Omental fat pad (tissue), 4 donors: ENCODE results near the gene RRAS2. TPM values are rescaled to one million over a fixed set of nuclear protein-coding genes. Genes with fewer than 3 reads are reported as not detected.

Experiments used
- ATAC-seq: fragments of 150-250 bp; one replicate; pipeline ENCODE4 v1.9.1; 2016; ENCODE audit warnings: mild to moderate bottlenecking, moderate library complexity; ENCODE audit not compliant: low FRiP score
- DNase-seq: peaks from one replicate; pipeline ENCODE4 v3.0.0-alpha.2; 2019; ENCODE audit warnings: low spot score
- total RNA-seq, 4 donors: library from RNA; depleted of rRNA; stranded (reverse); fragments of >200 nt; gene quantifications; one replicate each; pipeline ENCODE4 v1.1.0, GENCODE V29; 2016
- TF ChIP-seq, protein P1 (sequence below), 3 donors: fragments of 450-650 bp; IDR thresholded peaks; one replicate each; pipeline ENCODE4 v1.5.1; 2016 to 2017; ENCODE audit warnings: antibody characterized with exemption in 3 of 3, mild to moderate bottlenecking in 3 of 3, moderate library complexity in 2 of 3

The RRAS2 gene
- total RNA-seq, 4 donors from 2014 or later: 33.9 to 80.3 (median 70.7) TPM

GRCh38 chr11:14309425-14310192 is 49.4 kb downstream of the RRAS2 start:
- no peak for DNase-seq
- TF ChIP-seq, protein P1, sequence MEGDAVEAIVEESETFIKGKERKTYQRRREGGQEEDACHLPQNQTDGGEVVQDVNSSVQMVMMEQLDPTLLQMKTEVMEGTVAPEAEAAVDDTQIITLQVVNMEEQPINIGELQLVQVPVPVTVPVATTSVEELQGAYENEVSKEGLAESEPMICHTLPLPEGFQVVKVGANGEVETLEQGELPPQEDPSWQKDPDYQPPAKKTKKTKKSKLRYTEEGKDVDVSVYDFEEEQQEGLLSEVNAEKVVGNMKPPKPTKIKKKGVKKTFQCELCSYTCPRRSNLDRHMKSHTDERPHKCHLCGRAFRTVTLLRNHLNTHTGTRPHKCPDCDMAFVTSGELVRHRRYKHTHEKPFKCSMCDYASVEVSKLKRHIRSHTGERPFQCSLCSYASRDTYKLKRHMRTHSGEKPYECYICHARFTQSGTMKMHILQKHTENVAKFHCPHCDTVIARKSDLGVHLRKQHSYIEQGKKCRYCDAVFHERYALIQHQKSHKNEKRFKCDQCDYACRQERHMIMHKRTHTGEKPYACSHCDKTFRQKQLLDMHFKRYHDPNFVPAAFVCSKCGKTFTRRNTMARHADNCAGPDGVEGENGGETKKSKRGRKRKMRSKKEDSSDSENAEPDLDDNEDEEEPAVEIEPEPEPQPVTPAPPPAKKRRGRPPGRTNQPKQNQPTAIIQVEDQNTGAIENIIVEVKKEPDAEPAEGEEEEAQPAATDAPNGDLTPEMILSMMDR (IDR thresholded peaks at IDR 0.05): no peak
- ATAC-seq: no peak

DNA sequence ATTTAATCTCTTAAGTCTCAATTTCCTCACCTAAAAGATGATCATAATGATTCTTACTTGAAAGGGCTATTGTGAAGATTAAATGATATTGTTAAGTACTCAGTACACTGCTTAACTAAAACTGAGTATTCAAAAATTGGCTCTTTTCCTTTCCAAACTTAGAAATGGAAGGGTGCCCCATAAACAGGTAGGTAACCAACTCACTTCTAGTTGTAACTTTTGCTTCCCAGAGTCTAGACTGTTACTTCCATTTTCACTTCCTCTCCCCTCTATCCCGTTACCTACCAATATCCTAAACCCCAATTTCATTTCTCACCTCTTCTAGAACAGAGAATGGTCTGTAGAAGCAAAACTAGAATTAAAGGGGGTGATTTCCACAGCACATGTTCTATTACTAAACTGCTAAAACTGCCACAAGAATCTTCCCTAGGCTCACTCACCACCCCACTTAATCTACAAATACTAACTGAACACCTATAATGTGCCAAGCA is 50.0 kb downstream of the RRAS2 start:
- TF ChIP-seq, protein P1 (IDR thresholded peaks at IDR 0.05): no peak
- DNase-seq (no peak), ATAC-seq (no peak)

- no peak for DNase-seq
- ATAC-seq: peak; percentile 50
- TF ChIP-seq, protein P1 (IDR thresholded peaks at IDR 0.05): no peak
Observed at GRCh38 chr11:14308114-14308896, 50.7 kb downstream of the RRAS2 start.

- DNase-seq (no peak), ATAC-seq (no peak)
- TF ChIP-seq, protein P1 (IDR thresholded peaks at IDR 0.05): no peak
Observed at GRCh38 chr11:14306481-14306880, 52.5 kb downstream of the RRAS2 start.

DNA sequence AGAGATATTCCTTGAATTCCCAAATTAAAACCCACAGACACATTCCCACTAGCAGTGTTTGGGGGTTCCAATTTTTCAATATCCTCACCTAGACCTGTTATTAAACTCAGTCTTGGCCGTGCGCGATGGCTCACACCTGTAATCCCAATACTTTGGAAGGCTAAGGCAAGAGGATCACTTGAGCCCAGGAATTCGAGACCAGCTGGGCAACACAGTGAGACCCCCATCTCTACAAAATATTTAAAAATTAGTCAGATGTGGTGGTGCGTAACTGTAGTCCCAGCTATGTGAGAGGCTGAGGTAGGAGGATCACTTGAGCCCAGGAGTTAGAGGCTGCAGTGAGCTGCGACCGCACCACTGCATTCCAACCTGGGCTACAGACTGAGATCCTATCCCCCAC is 53.3 kb downstream of the RRAS2 start:
- TF ChIP-seq, protein P1 (IDR thresholded peaks at IDR 0.05): no peak
- ATAC-seq (no peak), DNase-seq (no peak)

DNA sequence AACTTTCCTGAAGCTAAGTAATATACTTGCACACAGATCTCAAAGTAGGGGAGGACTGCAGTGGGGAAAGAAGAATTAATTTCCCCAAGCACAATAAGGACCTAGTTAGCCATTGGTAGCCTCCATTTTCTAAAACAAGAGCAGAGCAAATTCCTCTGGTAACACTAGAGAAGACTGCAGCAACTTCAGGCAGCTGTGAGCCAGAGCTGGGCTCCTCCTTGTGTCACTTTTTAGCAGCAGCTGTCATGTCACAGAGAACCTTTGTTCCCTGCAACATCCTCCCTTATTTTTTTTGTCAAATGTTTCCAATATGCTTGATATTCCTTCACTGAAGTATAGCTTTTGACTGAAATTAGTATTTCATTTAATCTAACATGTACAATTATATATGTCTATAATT is 54.4 kb downstream of the RRAS2 start:
- DNase-seq: no peak
- TF ChIP-seq, protein P1 (IDR thresholded peaks at IDR 0.05): no peak
- no peak for ATAC-seq
